ENCODE data around the gene DNASE1L1. TPM values are rescaled to one million over a fixed set of nuclear protein-coding genes. Genes with fewer than 3 reads are reported as not detected.

Gene DNASE1L1
- total RNA-seq, 1 donor from 2014 or later, result 20.7 TPM

DNA sequence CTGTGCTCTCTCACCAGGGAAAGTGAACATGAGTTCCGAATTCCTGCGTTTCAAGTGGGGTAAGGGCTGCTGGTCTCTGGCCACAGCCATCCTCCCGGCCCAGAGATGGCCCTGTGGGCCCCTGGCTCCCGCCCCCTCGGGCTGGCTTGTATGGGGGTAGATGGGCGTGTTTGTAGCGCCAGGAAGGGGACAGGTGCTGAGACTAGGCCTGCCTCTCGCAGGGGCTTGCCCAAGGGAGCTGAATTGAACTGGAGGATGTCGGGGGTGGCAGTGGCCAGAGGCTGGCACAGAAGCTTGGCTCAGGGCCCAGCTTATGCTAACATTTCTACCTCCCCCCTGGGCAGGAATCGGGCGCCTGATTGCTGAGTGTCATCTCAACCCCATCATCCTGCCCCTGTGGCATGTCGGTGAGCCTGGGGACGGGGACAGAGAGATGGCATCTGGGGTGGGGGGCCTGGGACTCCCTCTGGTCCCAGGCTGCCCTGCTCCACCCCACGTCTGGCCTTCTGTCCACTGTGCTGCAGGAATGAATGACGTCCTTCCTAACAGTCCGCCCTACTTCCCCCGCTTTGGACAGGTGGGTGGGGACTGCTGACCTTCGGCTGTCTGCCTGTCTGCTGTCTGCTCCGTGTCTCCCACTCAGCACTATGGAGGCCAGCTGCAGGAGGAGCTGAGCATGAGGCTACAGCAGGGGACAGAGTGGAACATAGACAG, 10.8 kb upstream of the DNASE1L1 start:
- no peak for DNase-seq (ENCODE audit: low read depth)
- TF ChIP-seq, protein P1, sequence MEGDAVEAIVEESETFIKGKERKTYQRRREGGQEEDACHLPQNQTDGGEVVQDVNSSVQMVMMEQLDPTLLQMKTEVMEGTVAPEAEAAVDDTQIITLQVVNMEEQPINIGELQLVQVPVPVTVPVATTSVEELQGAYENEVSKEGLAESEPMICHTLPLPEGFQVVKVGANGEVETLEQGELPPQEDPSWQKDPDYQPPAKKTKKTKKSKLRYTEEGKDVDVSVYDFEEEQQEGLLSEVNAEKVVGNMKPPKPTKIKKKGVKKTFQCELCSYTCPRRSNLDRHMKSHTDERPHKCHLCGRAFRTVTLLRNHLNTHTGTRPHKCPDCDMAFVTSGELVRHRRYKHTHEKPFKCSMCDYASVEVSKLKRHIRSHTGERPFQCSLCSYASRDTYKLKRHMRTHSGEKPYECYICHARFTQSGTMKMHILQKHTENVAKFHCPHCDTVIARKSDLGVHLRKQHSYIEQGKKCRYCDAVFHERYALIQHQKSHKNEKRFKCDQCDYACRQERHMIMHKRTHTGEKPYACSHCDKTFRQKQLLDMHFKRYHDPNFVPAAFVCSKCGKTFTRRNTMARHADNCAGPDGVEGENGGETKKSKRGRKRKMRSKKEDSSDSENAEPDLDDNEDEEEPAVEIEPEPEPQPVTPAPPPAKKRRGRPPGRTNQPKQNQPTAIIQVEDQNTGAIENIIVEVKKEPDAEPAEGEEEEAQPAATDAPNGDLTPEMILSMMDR (conservative IDR thresholded peaks at IDR 0.05; ENCODE audit: low read depth, low read length), result no peak
- H3K4me3 ChIP-seq (ENCODE audit: low read depth, low read length), result no peak overlapping the region

DNA sequence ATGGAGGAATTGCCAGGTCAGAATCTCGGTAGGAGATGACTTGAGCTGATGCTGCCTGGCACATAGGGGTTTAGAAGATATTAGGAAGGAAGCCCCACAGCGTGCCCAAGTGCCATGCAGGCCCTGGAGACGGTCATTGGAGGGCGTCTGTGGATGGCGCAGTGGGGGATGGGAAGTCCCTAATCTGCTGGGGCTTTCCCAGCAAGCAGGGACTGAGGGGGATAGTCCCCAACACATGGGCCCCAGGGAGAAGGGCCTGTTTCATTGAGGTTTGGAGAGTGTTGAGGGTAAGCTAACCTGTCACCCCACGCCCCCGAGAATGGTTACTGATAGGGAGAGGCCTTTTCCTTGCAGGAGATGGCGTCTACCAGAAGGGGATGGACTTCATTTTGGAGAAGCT, 10.1 kb upstream of the DNASE1L1 start:
- H3K4me3 ChIP-seq (ENCODE audit: low read depth, low read length), result no peak overlapping the region
- DNase-seq (ENCODE audit: low read depth), result no peak
- TF ChIP-seq, protein P1 (conservative IDR thresholded peaks at IDR 0.05; ENCODE audit: low read depth, low read length), result no peak

DNA sequence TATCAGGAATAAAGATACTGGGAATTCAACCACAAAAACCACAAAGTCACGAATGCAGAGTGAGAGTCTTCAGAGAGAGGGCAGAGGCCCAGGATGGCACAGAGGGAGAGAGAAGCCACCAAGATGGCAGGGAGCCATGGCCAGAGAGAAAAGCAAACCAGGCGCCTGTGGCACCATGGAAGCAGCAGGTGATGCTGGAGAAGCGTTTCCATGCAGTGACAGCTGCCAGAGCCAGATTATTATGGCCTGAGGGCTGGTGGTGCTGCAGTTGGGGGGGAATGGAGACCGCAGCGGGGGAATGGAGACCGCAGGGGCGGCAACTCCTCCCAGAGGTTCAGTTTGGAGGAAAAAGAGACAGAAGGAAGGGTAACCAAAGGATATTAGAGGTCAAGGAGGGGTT, 8.1 kb upstream of the DNASE1L1 start:
- DNase-seq (ENCODE audit: low read depth), result no peak
- H3K4me3 ChIP-seq (ENCODE audit: low read depth, low read length), result no peak overlapping the region
- TF ChIP-seq, protein P1 (conservative IDR thresholded peaks at IDR 0.05; ENCODE audit: low read depth, low read length), result no peak

DNA sequence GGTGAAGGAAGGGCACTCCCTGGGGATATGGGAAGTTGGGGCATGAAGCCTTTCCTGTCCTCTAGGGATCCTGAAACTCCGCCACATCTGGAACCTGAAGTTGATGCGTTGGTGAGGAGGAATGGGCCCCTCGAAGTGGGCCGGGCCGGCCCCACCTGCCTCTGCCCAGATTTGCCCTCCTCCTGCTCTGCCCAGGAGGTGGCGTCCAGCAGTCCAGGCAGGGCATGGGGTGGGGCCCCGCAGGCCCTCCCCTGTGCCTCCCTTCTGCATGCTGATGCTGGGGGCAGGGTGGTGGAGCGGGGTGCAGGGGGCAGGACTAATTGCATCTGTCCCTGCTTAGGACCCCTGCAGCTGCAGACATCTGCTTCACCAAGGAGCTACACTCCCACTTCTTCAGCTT, 4.1 kb upstream of the DNASE1L1 start:
- DNase-seq (ENCODE audit: low read depth), result no peak
- H3K4me3 ChIP-seq (ENCODE audit: low read depth, low read length), result no peak overlapping the region
- TF ChIP-seq, protein P1 (conservative IDR thresholded peaks at IDR 0.05; ENCODE audit: low read depth, low read length), result no peak

DNA sequence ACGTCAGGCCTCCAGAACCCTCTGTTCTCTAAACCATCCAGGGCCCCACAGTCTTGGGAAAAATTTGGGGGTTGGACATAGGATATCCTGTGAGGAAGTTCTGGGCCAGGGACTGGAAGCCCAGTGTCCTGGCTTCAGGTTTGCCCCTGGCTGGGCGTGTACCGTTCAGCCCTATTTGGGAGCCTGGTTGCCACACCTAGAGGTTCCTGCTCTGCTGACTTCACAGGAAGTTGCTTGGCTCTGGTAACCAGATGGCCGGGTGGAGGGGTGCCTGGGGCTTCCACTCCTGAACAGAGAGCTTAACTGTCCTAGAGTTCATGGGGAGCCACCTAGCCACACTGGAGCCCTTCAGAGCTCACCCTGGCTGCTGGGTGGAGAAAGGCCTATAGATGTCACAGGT, 3.4 kb upstream of the DNASE1L1 start:
- no peak for DNase-seq (ENCODE audit: low read depth)
- H3K4me3 ChIP-seq (ENCODE audit: low read depth, low read length), result peak overlapping the region; percentile 70
- TF ChIP-seq, protein P1 (conservative IDR thresholded peaks at IDR 0.05; ENCODE audit: low read depth, low read length), result no peak

DNA sequence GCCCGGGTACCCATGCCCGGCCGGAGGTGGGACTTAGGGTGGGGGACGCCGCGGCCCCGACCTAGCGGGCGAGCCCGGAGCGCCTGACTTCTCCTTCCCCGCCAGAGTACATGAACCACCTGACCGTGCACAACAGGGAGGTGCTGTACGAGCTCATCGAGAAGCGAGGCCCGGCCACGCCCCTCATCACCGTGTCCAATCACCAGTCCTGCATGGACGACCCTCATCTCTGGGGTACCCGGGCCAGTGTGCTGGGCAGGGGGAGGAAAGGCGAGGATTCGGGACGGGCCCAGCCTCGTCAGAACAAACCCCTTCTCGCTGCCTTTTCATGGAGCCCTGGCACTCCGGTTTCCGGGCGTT, 2.9 kb upstream of the DNASE1L1 start:
- TF ChIP-seq, protein P1 (conservative IDR thresholded peaks at IDR 0.05; ENCODE audit: low read depth, low read length), result no peak
- peak overlapping the region; percentile 70 for H3K4me3 ChIP-seq (ENCODE audit: low read depth, low read length)
- no peak for DNase-seq (ENCODE audit: low read depth)

DNA sequence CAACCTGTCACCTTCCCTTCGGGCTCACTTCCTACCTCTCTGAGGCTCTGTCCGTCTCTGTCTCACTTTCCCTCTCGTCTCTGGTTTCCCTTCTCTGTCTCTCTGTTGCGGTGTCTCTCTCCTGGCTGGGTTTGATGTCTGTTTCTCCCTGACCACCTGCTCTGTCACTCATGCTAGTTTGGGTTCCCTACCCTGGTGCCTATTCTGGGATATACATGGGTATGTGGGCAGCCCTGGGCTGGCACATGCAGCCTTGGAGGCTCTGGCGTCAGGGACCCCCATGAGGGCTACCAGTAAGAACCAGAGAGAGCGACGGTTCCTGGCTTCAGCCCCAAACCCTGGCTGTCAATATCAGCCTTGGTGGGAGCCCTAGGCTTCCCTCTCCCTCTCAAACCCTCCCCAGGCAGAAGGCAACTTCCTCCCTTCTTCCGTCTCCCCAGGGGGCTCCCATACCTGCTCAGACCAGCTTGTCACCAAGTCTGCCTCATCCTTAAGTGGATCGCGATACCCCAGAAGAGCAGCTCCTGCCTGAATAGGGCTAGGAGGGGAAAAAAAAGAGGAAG, 314 bp downstream of the DNASE1L1 start:
- TF ChIP-seq, protein P1 (conservative IDR thresholded peaks at IDR 0.05; ENCODE audit: low read depth, low read length), result no peak
- no peak for DNase-seq (ENCODE audit: low read depth)

More for the DNA sequence above, 314 bp downstream of the DNASE1L1 start:
- H3K4me3 ChIP-seq (ENCODE audit: low read depth, low read length), result peak overlapping the region; percentile 45

Data from epithelial cell of proximal tubule (primary cell).